Measurements from ENCODE around the gene RNF223.

RNF223 gene

DNA sequence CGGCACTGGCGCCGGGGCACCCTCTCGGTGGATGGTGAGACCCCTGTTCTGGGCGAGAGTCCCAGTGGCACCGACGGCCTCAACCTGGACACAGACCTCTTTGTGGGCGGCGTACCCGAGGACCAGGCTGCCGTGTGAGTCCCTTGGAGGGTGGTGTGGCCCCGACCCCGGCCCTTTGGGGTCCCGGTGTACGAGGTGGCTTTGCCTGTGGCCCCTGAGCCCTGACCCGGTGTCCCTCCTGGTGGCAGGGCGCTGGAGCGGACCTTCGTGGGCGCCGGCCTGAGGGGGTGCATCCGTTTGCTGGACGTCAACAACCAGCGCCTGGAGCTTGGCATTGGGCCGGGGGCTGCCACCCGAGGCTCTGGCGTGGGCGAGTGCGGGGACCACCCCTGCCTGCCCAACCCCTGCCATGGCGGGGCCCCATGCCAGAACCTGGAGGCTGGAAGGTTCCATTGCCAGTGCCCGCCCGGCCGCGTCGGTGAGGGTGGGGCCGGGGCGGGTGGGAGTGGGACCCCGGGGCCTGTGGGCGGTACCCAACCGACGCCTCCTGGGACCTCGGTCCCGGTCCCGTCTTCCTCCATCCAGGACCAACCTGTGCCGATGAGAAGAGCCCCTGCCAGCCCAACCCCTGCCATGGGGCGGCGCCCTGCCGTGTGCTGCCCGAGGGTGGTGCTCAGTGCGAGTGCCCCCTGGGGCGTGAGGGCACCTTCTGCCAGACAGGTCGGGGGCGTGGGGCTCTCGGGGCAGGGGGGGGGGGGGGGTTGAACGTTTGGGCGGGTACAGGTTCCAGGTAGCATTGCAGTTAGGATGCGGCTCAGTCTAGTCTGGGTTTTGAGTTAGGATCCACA is 24.6 kb downstream of the RNF223 start:
- Histone ChIP-seq H3K9me3 (ENCODE audit: control insufficient read depth, insufficient read depth, low read length) (no peaks in the 10 kb centered on the region), H3K36me3 (ENCODE audit: control insufficient read depth, insufficient read depth, low read length) (peaks cover 82% of the 10 kb centered on the region), H3K27me3 (ENCODE audit: control insufficient read depth, insufficient read depth, low read length) (no peaks in the 10 kb centered on the region), H3K9ac (ENCODE audit: low read depth, low read length) (no peak overlapping the region), H3K4me3 (ENCODE audit: low read depth, low read length) (no peak overlapping the region), H3K4me1 (ENCODE audit: control insufficient read depth, insufficient read depth, low read length) (no peaks in the 10 kb centered on the region)

DNA sequence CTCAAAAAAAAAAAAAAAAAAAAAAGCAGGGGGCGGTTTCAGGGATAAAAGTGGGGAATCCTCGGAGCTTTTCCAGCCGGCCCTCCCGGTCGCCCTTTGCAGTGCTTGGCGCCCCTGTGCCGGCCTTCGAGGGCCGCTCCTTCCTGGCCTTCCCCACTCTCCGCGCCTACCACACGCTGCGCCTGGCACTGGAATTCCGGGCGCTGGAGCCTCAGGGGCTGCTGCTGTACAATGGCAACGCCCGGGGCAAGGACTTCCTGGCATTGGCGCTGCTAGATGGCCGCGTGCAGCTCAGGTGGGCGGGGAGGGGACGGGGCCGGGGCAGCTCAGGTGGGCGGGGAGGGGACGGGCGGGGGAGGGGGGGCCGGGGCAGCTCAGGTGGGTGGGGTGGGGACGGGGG is 25.3 kb downstream of the RNF223 start:
- H3K9me3 ChIP-seq (ENCODE audit: control insufficient read depth, insufficient read depth, low read length) = no peaks in the 10 kb centered on the region
- H3K4me3 ChIP-seq (ENCODE audit: low read depth, low read length) = no peak overlapping the region
- H3K36me3 ChIP-seq (ENCODE audit: control insufficient read depth, insufficient read depth, low read length) = peaks cover 82% of the 10 kb centered on the region
- H3K9ac ChIP-seq (ENCODE audit: low read depth, low read length) = no peak overlapping the region
- no peaks in the 10 kb centered on the region for H3K27me3 ChIP-seq (ENCODE audit: control insufficient read depth, insufficient read depth, low read length)
- no peaks in the 10 kb centered on the region for H3K4me1 ChIP-seq (ENCODE audit: control insufficient read depth, insufficient read depth, low read length)

DNA sequence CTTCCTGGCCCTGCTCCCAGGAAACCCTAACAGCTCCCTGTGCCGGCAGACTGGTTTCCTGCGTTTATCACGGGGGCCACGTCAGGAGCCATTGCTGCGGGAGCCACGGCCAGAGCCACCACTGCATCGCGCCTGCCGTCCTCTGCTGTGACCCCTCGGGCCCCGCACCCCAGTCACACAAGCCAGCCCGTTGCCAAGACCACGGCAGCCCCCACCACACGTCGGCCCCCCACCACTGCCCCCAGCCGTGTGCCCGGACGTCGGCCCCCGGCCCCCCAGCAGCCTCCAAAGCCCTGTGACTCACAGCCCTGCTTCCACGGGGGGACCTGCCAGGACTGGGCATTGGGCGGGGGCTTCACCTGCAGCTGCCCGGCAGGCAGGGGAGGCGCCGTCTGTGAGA is 26.1 kb downstream of the RNF223 start:
- H3K36me3 ChIP-seq (ENCODE audit: control insufficient read depth, insufficient read depth, low read length) = peaks cover 82% of the 10 kb centered on the region
- no peaks in the 10 kb centered on the region for H3K4me1 ChIP-seq (ENCODE audit: control insufficient read depth, insufficient read depth, low read length)
- H3K9ac ChIP-seq (ENCODE audit: low read depth, low read length) = no peak overlapping the region
- H3K9me3 ChIP-seq (ENCODE audit: control insufficient read depth, insufficient read depth, low read length) = no peaks in the 10 kb centered on the region
- H3K4me3 ChIP-seq (ENCODE audit: low read depth, low read length) = no peak overlapping the region
- H3K27me3 ChIP-seq (ENCODE audit: control insufficient read depth, insufficient read depth, low read length) = no peaks in the 10 kb centered on the region

DNA sequence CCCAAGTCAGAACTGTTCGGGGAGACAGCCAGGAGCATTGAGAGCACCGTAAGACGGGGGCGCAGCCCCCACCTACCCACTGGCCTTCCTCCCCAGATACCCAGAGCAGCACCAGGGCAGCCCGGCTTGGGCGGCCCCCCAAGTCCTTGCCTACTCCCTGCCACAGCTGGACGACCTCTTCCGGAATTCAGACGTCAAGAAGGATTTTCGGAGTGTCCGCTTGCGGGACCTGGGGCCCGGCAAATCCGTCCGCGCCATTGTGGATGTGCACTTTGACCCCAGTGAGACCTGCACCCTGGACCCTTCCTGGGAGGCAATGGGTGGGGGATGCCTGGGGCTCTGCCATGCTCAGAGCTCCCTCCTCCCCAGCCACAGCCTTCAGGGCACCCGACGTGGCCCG is 26.7 kb downstream of the RNF223 start:
- H3K36me3 ChIP-seq (ENCODE audit: control insufficient read depth, insufficient read depth, low read length) = peaks cover 80% of the 10 kb centered on the region
- H3K27me3 ChIP-seq (ENCODE audit: control insufficient read depth, insufficient read depth, low read length) = no peaks in the 10 kb centered on the region
- H3K9ac ChIP-seq (ENCODE audit: low read depth, low read length) = no peak overlapping the region
- no peaks in the 10 kb centered on the region for H3K4me1 ChIP-seq (ENCODE audit: control insufficient read depth, insufficient read depth, low read length)
- H3K4me3 ChIP-seq (ENCODE audit: low read depth, low read length) = no peak overlapping the region
- H3K9me3 ChIP-seq (ENCODE audit: control insufficient read depth, insufficient read depth, low read length) = no peaks in the 10 kb centered on the region

DNA sequence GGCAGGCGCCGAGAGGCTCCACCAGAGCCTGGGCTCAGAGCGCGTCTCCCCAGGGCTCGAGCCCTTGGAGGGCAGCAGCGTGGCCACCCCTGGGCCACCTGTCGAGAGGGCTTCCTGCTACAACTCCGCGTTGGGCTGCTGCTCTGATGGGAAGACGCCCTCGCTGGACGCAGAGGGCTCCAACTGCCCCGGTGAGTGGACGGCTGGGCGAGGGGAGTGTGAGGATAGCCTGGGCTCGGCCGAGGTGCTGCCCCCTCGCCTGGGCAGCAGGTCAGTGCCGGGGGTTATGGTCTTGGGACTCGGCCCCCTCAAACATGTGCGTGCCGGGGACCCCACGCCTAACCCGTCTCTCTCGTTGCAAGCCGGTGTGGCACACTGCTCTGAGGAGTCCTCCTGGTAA is 27.3 kb downstream of the RNF223 start:
- H3K27me3 ChIP-seq (ENCODE audit: control insufficient read depth, insufficient read depth, low read length) = no peaks in the 10 kb centered on the region
- H3K36me3 ChIP-seq (ENCODE audit: control insufficient read depth, insufficient read depth, low read length) = peaks cover 80% of the 10 kb centered on the region
- no peak overlapping the region for H3K4me3 ChIP-seq (ENCODE audit: low read depth, low read length)
- no peak overlapping the region for H3K9ac ChIP-seq (ENCODE audit: low read depth, low read length)
- H3K4me1 ChIP-seq (ENCODE audit: control insufficient read depth, insufficient read depth, low read length) = no peaks in the 10 kb centered on the region
- H3K9me3 ChIP-seq (ENCODE audit: control insufficient read depth, insufficient read depth, low read length) = no peaks in the 10 kb centered on the region

DNA sequence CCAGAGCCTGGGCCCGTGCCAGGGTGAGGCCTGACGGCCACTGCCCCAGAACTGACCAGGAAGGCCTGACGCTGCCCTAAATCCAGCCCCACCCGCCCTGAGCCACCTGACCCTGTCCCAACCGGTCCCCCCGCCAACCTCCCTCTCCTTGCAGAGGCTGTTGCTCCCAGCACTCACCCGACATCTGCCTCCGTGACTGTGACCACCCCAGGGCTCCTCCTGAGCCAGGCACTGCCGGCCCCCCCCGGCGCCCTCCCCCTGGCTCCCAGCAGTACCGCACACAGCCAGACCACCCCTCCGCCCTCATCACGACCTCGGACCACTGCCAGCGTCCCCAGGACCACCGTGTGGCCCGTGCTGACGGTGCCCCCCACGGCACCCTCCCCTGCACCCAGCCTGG is 27.9 kb downstream of the RNF223 start:
- Histone ChIP-seq H3K36me3 (ENCODE audit: control insufficient read depth, insufficient read depth, low read length) (peaks cover 77% of the 10 kb centered on the region), H3K9me3 (ENCODE audit: control insufficient read depth, insufficient read depth, low read length) (no peaks in the 10 kb centered on the region), H3K4me1 (ENCODE audit: control insufficient read depth, insufficient read depth, low read length) (no peaks in the 10 kb centered on the region), H3K27me3 (ENCODE audit: control insufficient read depth, insufficient read depth, low read length) (no peaks in the 10 kb centered on the region), H3K4me3 (ENCODE audit: low read depth, low read length) (no peak overlapping the region), H3K9ac (ENCODE audit: low read depth, low read length) (no peak overlapping the region)

DNA sequence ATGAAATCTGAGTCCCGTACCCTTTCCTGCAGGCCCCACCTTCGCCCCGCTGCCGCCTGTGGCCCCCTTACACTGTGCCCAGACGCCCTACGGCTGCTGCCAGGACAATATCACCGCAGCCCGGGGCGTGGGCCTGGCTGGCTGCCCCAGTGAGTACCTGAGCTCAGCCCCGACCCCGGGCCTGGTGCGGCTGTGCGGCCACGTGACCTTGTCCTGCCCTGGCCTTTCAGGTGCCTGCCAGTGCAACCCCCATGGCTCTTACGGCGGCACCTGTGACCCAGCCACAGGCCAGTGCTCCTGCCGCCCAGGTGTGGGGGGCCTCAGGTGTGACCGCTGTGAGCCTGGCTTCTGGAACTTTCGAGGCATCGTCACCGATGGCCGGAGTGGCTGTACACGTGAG is 29.0 kb downstream of the RNF223 start:
- H3K36me3 ChIP-seq (ENCODE audit: control insufficient read depth, insufficient read depth, low read length) = peaks cover 67% of the 10 kb centered on the region
- H3K9ac ChIP-seq (ENCODE audit: low read depth, low read length) = no peak overlapping the region
- no peaks in the 10 kb centered on the region for H3K4me1 ChIP-seq (ENCODE audit: control insufficient read depth, insufficient read depth, low read length)
- no peak overlapping the region for H3K4me3 ChIP-seq (ENCODE audit: low read depth, low read length)
- H3K9me3 ChIP-seq (ENCODE audit: control insufficient read depth, insufficient read depth, low read length) = no peaks in the 10 kb centered on the region
- no peaks in the 10 kb centered on the region for H3K27me3 ChIP-seq (ENCODE audit: control insufficient read depth, insufficient read depth, low read length)

DNA sequence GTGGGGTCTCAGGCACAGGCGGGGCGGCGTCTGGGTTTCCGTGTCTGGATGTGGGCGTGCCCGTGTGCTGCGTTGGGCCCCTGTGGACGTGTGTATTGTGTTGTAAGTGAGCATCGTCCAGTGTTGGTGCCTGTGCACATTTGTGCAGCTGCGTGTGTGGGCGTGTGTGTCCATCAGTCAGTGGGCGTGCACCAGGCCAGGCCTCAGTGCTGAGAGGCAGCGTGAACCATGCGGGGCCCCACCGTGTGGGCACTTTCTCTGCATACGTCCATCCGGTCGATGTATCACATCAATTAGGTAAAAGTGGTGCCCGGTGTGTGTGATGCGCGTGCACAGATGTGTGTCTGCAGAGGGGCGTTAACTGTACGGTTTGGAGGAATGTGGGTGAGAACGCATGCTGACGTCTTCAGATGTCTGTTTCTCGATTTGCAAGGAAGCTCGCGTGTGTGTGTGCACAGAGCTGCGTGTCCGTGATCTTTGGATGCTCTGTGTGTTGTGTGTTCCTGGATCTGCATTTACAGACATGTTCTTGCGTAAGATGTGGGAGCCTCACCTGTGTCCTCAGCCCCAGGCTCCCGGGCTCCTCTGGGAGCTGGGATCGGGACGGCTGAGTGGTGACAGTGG is 29.5 kb downstream of the RNF223 start:
- Histone ChIP-seq H3K9ac (ENCODE audit: low read depth, low read length) (no peak overlapping the region), H3K36me3 (ENCODE audit: control insufficient read depth, insufficient read depth, low read length) (peaks cover 64% of the 10 kb centered on the region), H3K9me3 (ENCODE audit: control insufficient read depth, insufficient read depth, low read length) (no peaks in the 10 kb centered on the region), H3K4me1 (ENCODE audit: control insufficient read depth, insufficient read depth, low read length) (no peaks in the 10 kb centered on the region), H3K4me3 (ENCODE audit: low read depth, low read length) (no peak overlapping the region), H3K27me3 (ENCODE audit: control insufficient read depth, insufficient read depth, low read length) (no peaks in the 10 kb centered on the region)

DNA sequence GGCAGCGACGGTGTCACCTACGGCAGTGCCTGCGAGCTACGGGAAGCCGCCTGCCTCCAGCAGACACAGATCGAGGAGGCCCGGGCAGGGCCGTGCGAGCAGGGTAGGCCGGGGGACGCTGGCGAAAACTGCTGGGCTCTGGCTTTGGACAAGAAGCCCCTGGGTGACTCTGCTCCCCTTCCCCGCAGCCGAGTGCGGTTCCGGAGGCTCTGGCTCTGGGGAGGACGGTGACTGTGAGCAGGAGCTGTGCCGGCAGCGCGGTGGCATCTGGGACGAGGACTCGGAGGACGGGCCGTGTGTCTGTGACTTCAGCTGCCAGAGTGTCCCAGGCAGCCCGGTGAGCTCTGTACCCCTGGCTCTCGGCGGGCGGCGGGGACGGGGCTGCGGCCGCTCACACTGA is 30.2 kb downstream of the RNF223 start:
- Histone ChIP-seq H3K4me1 (ENCODE audit: control insufficient read depth, insufficient read depth, low read length) (no peaks in the 10 kb centered on the region), H3K9ac (ENCODE audit: low read depth, low read length) (no peak overlapping the region), H3K36me3 (ENCODE audit: control insufficient read depth, insufficient read depth, low read length) (peaks cover 61% of the 10 kb centered on the region), H3K4me3 (ENCODE audit: low read depth, low read length) (no peak overlapping the region), H3K27me3 (ENCODE audit: control insufficient read depth, insufficient read depth, low read length) (peaks cover 2% of the 10 kb centered on the region), H3K9me3 (ENCODE audit: control insufficient read depth, insufficient read depth, low read length) (no peaks in the 10 kb centered on the region)

DNA sequence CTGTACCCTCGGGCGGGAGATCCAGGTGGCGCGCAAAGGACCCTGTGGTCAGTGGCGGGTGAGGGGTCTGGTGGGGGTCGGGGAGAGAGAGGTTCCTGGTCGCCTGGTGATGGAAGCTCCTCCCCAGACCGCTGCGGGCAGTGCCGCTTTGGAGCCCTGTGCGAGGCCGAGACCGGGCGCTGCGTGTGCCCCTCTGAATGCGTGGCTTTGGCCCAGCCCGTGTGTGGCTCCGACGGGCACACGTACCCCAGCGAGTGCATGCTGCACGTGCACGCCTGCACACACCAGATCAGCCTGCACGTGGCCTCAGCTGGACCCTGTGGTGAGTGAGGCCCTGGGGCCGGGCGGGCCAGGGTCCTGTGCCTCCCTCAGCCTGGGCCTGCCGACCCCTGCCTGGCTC is 30.7 kb downstream of the RNF223 start:
- no peaks in the 10 kb centered on the region for H3K9me3 ChIP-seq (ENCODE audit: control insufficient read depth, insufficient read depth, low read length)
- H3K4me1 ChIP-seq (ENCODE audit: control insufficient read depth, insufficient read depth, low read length) = no peaks in the 10 kb centered on the region
- H3K27me3 ChIP-seq (ENCODE audit: control insufficient read depth, insufficient read depth, low read length) = peaks cover 7% of the 10 kb centered on the region
- no peak overlapping the region for H3K4me3 ChIP-seq (ENCODE audit: low read depth, low read length)
- H3K9ac ChIP-seq (ENCODE audit: low read depth, low read length) = no peak overlapping the region
- H3K36me3 ChIP-seq (ENCODE audit: control insufficient read depth, insufficient read depth, low read length) = peaks cover 61% of the 10 kb centered on the region

DNA sequence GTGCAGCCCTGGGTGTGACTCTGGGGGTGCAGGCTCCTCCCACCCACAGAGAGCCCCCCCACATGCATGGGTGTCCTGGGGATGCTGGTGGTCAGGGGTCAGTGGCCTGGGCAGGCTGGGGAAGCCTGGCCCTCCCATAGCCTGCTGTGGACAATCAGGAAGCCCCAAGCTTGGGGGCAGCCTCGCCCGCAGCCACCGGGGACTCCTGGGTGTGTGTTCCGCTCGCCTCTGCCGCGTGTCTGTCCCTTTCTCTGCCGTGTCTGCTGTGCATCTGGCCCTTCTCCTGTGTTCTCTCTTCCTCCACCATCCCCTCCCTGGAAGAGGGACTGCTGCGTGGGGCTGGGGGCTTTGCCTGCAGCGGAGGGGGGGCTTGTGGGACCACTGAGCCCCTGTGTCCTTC is 31.3 kb downstream of the RNF223 start:
- no peak overlapping the region for H3K9ac ChIP-seq (ENCODE audit: low read depth, low read length)
- H3K9me3 ChIP-seq (ENCODE audit: control insufficient read depth, insufficient read depth, low read length) = no peaks in the 10 kb centered on the region
- H3K36me3 ChIP-seq (ENCODE audit: control insufficient read depth, insufficient read depth, low read length) = peaks cover 62% of the 10 kb centered on the region
- H3K4me3 ChIP-seq (ENCODE audit: low read depth, low read length) = no peak overlapping the region
- peaks cover 11% of the 10 kb centered on the region for H3K27me3 ChIP-seq (ENCODE audit: control insufficient read depth, insufficient read depth, low read length)
- H3K4me1 ChIP-seq (ENCODE audit: control insufficient read depth, insufficient read depth, low read length) = no peaks in the 10 kb centered on the region

DNA sequence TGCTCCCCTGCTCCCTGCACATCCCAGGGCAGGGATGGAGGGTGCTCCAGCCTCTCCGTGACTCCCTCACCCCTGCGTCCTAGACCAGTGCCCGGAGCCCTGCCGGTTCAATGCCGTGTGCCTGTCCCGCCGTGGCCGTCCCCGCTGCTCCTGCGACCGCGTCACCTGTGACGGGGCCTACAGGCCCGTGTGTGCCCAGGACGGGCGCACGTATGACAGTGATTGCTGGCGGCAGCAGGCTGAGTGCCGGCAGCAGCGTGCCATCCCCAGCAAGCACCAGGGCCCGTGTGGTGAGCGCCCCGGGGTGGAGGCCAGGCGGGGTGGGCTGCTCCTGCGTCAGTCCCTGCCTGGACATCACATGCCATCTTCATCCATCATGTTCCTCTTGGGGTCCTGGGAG is 32.2 kb downstream of the RNF223 start:
- Histone ChIP-seq H3K36me3 (ENCODE audit: control insufficient read depth, insufficient read depth, low read length) (peaks cover 55% of the 10 kb centered on the region), H3K27me3 (ENCODE audit: control insufficient read depth, insufficient read depth, low read length) (peaks cover 12% of the 10 kb centered on the region), H3K9ac (ENCODE audit: low read depth, low read length) (no peak overlapping the region), H3K9me3 (ENCODE audit: control insufficient read depth, insufficient read depth, low read length) (no peaks in the 10 kb centered on the region), H3K4me3 (ENCODE audit: low read depth, low read length) (no peak overlapping the region), H3K4me1 (ENCODE audit: control insufficient read depth, insufficient read depth, low read length) (no peaks in the 10 kb centered on the region)

Measured in iPS-15b (cell line).